Measurements from ENCODE around the gene MAF. TPM values are rescaled to one million over a fixed set of nuclear protein-coding genes. Genes with fewer than 3 reads are reported as not detected.

MAF gene
- polyA plus RNA-seq, 3 donors = 0.03 to 0.92 TPM; not detected in 1

GRCh38 chr16:79627092-79627491 is 26.6 kb upstream of the MAF start:
- peaks cover 5 to 7% (median 5%) of the 10 kb centered on the region in 3 donors for H3K27me3 Mint-ChIP-seq (ENCODE audit: low read depth in 3 of 3)
- H3K27ac ChIP-seq (ENCODE audit: low read depth in 1 of 2, low read length in 2 of 2) = no peak overlapping the region
- WGBS (ENCODE audit: insufficient coverage) = no CpG with 5 or more reads among the region's 2 CpGs

GRCh38 chr16:79625738-79626137 is 25.2 kb upstream of the MAF start:
- H3K36me3 Mint-ChIP-seq = no peaks in the 10 kb centered on the region
- peaks cover 4% of the 10 kb centered on the region for H3K4me1 Mint-ChIP-seq
- no peak overlapping the region for H3K27ac Mint-ChIP-seq
- Histone ChIP-seq H3K27me3 (ENCODE audit: control insufficient read depth in 2 of 2, insufficient read depth in 2 of 2, low read length in 2 of 2) (peaks cover 0 to 2% of the 10 kb centered on the region in 2 donors), H3K27ac (ENCODE audit: low read depth in 1 of 2, low read length in 2 of 2) (no peak overlapping the region), H3K9ac (ENCODE audit: insufficient read depth, low read length, poor library complexity, severe bottlenecking) (no peak overlapping the region), H2AFZ (ENCODE audit: insufficient read depth, low read depth, low read length, poor library complexity, severe bottlenecking) (no peak overlapping the region), H3K9me3 (replicated peaks in 1 of 2; ENCODE audit: control insufficient read depth in 1 of 2, insufficient read depth in 1 of 2, low read length in 2 of 2) (no peaks in the 10 kb centered on the region), H3K79me2 (ENCODE audit: insufficient read depth, low read length) (no peaks in the 10 kb centered on the region), H3K4me1 (ENCODE audit: control insufficient read depth in 1 of 2, insufficient read depth in 2 of 2, low read length in 2 of 2) (no peaks in the 10 kb centered on the region), H3K4me2 (replicated peaks; ENCODE audit: extremely low read depth, low read length, poor library complexity, severe bottlenecking) (no peak overlapping the region), H4K20me1 (ENCODE audit: insufficient read depth, low read length) (no peaks in the 10 kb centered on the region), H3K36me3 (replicated peaks in 1 of 2; ENCODE audit: control insufficient read depth in 1 of 2, insufficient read depth in 2 of 2, low read length in 2 of 2) (no peaks in the 10 kb centered on the region), H3K4me3 (replicated peaks in 1 of 3; ENCODE audit: low read depth in 2 of 3, low read length in 3 of 3) (no peak overlapping the region)
- TF ChIP-seq, protein P1, sequence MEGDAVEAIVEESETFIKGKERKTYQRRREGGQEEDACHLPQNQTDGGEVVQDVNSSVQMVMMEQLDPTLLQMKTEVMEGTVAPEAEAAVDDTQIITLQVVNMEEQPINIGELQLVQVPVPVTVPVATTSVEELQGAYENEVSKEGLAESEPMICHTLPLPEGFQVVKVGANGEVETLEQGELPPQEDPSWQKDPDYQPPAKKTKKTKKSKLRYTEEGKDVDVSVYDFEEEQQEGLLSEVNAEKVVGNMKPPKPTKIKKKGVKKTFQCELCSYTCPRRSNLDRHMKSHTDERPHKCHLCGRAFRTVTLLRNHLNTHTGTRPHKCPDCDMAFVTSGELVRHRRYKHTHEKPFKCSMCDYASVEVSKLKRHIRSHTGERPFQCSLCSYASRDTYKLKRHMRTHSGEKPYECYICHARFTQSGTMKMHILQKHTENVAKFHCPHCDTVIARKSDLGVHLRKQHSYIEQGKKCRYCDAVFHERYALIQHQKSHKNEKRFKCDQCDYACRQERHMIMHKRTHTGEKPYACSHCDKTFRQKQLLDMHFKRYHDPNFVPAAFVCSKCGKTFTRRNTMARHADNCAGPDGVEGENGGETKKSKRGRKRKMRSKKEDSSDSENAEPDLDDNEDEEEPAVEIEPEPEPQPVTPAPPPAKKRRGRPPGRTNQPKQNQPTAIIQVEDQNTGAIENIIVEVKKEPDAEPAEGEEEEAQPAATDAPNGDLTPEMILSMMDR (IDR thresholded peaks at IDR 0.05) = no peak
- WGBS (ENCODE audit: insufficient coverage) = 100% methylated on average over 1 of the region's 1 CpG
- H3K9me3 Mint-ChIP-seq = peaks cover 0 to 4% (median 0%) of the 10 kb centered on the region in 7 donors
- intact Hi-C loops (cut with micrococcal nuclease) = no loop called here
- no peak for DNase-seq
- H3K4me3 Mint-ChIP-seq = no peak overlapping the region
- peaks cover 5 to 7% (median 5%) of the 10 kb centered on the region in 3 donors for H3K27me3 Mint-ChIP-seq (ENCODE audit: low read depth in 3 of 3)

More at GRCh38 chr16:79627092-79627491, 26.6 kb upstream of the MAF start:
- Mint-ChIP-seq H3K4me3 (no peak overlapping the region), H3K27ac (no peak overlapping the region), H3K36me3 (no peaks in the 10 kb centered on the region), H3K9me3 (peaks cover 0 to 4% (median 0%) of the 10 kb centered on the region in 7 donors), H3K4me1 (peaks cover 4% of the 10 kb centered on the region)
- Histone ChIP-seq H3K4me2 (replicated peaks; ENCODE audit: extremely low read depth, low read length, poor library complexity, severe bottlenecking) (no peak overlapping the region), H3K4me1 (ENCODE audit: control insufficient read depth in 1 of 2, insufficient read depth in 2 of 2, low read length in 2 of 2) (no peaks in the 10 kb centered on the region), H4K20me1 (ENCODE audit: insufficient read depth, low read length) (no peaks in the 10 kb centered on the region), H3K27me3 (ENCODE audit: control insufficient read depth in 2 of 2, insufficient read depth in 2 of 2, low read length in 2 of 2) (peaks cover 0 to 2% of the 10 kb centered on the region in 2 donors), H3K9me3 (replicated peaks in 1 of 2; ENCODE audit: control insufficient read depth in 1 of 2, insufficient read depth in 1 of 2, low read length in 2 of 2) (no peaks in the 10 kb centered on the region), H3K79me2 (ENCODE audit: insufficient read depth, low read length) (no peaks in the 10 kb centered on the region), H3K4me3 (replicated peaks in 1 of 3; ENCODE audit: low read depth in 2 of 3, low read length in 3 of 3) (no peak overlapping the region), H2AFZ (ENCODE audit: insufficient read depth, low read depth, low read length, poor library complexity, severe bottlenecking) (no peak overlapping the region), H3K36me3 (replicated peaks in 1 of 2; ENCODE audit: control insufficient read depth in 1 of 2, insufficient read depth in 2 of 2, low read length in 2 of 2) (no peaks in the 10 kb centered on the region), H3K9ac (ENCODE audit: insufficient read depth, low read length, poor library complexity, severe bottlenecking) (no peak overlapping the region)
- intact Hi-C loops (cut with micrococcal nuclease) = no loop called here
- TF ChIP-seq, protein P1 (IDR thresholded peaks at IDR 0.05) = no peak
- no peak for DNase-seq
